ENCODE measurements around the gene AAK1.

- no peak for TF ChIP-seq CTCF (optimal IDR thresholded peaks at IDR 0.05 in 1 of 3, IDR thresholded peaks at IDR 0.05 in 1 of 3, conservative IDR thresholded peaks at IDR 0.05 in 1 of 3; ENCODE audit: extremely low read depth in 1 of 3, insufficient read depth in 2 of 3, low read length in 3 of 3)
- no peak for TF ChIP-seq EZH2 (IDR thresholded peaks at IDR 0.05; ENCODE audit: low read length)
These were observed 70.9 kb downstream of the AAK1 start for GRCh38 chr2:69572641-69573040.

All from keratinocyte (primary cell).